Skeletal muscle tissue (tissue), 4 donors: ENCODE data around the gene MYO6. TPM values are rescaled to one million over a fixed set of nuclear protein-coding genes. Genes with fewer than 3 reads are reported as not detected.

Source experiments
- H3K27ac ChIP-seq: one replicate; pipeline ENCODE4 v1.7.0; 2013; ENCODE audit warnings: mild to moderate bottlenecking, low read depth, low read length, inconsistent platforms
- H3K27me3 ChIP-seq, 3 donors: one replicate each; pipeline ENCODE4 v1.7.0; 2013; ENCODE audit warnings: low read length in 3 of 3; ENCODE audit not compliant: control insufficient read depth in 3 of 3, insufficient read depth in 3 of 3
- H3K36me3 ChIP-seq, 3 donors: one replicate each; pipeline ENCODE4 v1.7.0; 2013; ENCODE audit warnings: low read length in 3 of 3; ENCODE audit not compliant: control insufficient read depth in 3 of 3, insufficient read depth in 3 of 3
- H3K4me1 ChIP-seq, 3 donors: one replicate each; pipeline ENCODE4 v1.7.0; 2013; ENCODE audit warnings: low read length in 3 of 3, mild to moderate bottlenecking in 3 of 3; ENCODE audit not compliant: control insufficient read depth in 3 of 3, insufficient read depth in 3 of 3
- H3K4me3 ChIP-seq, 3 donors: one replicate each; pipeline ENCODE4 v1.7.0; 2013; ENCODE audit warnings: low read length in 3 of 3
- H3K9ac ChIP-seq, 3 donors: one replicate each; pipeline ENCODE4 v1.7.0; 2013; ENCODE audit warnings: low read length in 3 of 3, mild to moderate bottlenecking in 3 of 3, moderate library complexity in 2 of 3, low read depth in 1 of 3
- H3K9me3 ChIP-seq, 3 donors: one replicate each; pipeline ENCODE4 v1.7.0; 2013; ENCODE audit warnings: low read length in 3 of 3; ENCODE audit not compliant: control insufficient read depth in 3 of 3
- total RNA-seq: library from RNA; depleted of rRNA; stranded (reverse); fragments of >200 nt; gene quantifications from one replicate; pipeline ENCODE4 v1.2.3, GENCODE V29; 2014
- donor health status: Osteomylitis.

MYO6 gene
- total RNA-seq, 1 donor from 2014 or later = 3.7 TPM

GRCh38 chr6:75818098-75818855, 69.2 kb downstream of the MYO6 start:
- H3K9ac ChIP-seq = no peak overlapping the region
- no peak overlapping the region for H3K4me3 ChIP-seq
- H3K9me3 ChIP-seq = no peaks in the 10 kb centered on the region
- H3K36me3 ChIP-seq = no peaks in the 10 kb centered on the region
- H3K27me3 ChIP-seq = no peaks in the 10 kb centered on the region
- no peaks in the 10 kb centered on the region for H3K4me1 ChIP-seq
- no peak overlapping the region for H3K27ac ChIP-seq

DNA sequence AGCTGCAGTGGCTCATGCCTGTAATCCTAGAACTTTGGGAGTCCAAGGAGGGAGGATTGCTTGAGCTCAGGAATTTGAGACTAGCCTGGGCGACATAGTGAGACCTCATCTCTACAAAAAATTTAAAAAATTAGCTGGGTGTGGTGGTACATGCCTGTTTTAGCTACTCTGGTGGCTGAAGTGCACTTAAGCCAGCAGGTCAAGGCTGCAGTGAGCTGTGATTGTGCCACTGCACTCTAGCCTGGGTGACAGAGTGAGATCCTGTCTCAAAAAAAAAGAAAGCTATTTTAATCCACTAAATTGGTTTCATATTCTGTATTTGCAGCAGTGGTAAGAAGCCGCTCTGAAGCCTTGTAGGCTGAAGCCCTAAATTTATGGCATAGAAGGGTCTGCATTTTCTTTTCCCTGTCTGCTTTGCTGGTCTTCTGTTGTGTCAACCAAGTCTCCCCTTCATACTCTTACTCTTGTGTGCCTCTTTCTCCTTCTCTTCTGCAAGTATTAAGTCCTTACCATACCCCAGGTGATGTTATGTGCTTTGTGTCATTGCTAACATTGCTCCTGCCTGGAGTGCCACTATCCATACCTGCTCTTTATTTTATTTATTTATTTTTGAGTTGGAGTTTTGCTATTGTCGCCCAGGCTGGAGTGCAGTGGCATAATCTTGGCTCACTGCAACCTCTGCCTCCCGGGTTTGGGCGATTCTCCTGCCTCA, 70.9 kb downstream of the MYO6 start:
- no peak overlapping the region for H3K27ac ChIP-seq
- no peaks in the 10 kb centered on the region for H3K9me3 ChIP-seq
- H3K4me3 ChIP-seq = no peak overlapping the region
- H3K4me1 ChIP-seq = no peaks in the 10 kb centered on the region
- H3K9ac ChIP-seq = no peak overlapping the region
- no peaks in the 10 kb centered on the region for H3K27me3 ChIP-seq
- H3K36me3 ChIP-seq = no peaks in the 10 kb centered on the region

DNA sequence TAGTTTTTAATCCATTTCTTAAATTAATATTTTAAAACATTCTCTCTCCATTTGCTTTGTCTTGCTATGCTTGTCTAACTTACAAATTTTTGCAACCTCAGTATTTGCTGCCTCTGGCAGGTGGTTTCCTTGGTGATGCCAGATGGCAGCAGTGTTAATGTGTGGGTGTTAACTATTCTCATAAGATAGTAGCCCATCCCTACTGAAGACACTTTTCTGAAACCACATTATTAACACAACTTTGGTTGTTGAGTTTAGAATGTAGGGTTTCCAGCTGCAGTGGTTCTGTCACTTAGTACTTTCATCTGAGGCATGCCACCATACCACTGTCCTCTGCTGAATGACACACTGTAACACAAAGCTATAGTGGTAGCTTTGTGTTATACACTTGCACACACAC, 75.1 kb downstream of the MYO6 start:
- H3K36me3 ChIP-seq = no peaks in the 10 kb centered on the region
- H3K4me1 ChIP-seq = no peaks in the 10 kb centered on the region
- no peaks in the 10 kb centered on the region for H3K27me3 ChIP-seq
- no peak overlapping the region for H3K9ac ChIP-seq
- H3K9me3 ChIP-seq = no peaks in the 10 kb centered on the region
- no peak overlapping the region for H3K4me3 ChIP-seq
- no peak overlapping the region for H3K27ac ChIP-seq

DNA sequence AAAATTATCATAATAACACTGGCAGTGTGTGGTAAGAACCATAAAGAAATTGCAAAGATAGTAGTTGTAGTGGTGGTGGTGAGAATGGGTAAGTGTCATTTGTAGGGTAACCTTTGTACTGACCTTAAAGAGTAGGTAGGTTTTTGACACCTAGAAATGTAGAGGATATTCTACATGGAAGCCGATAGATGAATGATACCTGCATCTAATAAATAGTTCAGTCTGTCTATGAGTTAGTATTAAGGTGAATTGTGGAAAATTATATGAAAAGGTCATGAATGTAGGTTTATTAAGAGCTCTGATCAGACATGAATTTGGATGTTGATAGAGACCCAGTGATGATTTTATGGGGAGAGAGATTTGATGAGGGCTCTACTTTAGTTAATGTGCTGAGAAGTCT, 78.1 kb downstream of the MYO6 start:
- H3K36me3 ChIP-seq = peaks cover 0 to 6% (median 0%) of the 10 kb centered on the region in 3 donors
- H3K4me1 ChIP-seq = no peaks in the 10 kb centered on the region
- no peaks in the 10 kb centered on the region for H3K9me3 ChIP-seq

DNA sequence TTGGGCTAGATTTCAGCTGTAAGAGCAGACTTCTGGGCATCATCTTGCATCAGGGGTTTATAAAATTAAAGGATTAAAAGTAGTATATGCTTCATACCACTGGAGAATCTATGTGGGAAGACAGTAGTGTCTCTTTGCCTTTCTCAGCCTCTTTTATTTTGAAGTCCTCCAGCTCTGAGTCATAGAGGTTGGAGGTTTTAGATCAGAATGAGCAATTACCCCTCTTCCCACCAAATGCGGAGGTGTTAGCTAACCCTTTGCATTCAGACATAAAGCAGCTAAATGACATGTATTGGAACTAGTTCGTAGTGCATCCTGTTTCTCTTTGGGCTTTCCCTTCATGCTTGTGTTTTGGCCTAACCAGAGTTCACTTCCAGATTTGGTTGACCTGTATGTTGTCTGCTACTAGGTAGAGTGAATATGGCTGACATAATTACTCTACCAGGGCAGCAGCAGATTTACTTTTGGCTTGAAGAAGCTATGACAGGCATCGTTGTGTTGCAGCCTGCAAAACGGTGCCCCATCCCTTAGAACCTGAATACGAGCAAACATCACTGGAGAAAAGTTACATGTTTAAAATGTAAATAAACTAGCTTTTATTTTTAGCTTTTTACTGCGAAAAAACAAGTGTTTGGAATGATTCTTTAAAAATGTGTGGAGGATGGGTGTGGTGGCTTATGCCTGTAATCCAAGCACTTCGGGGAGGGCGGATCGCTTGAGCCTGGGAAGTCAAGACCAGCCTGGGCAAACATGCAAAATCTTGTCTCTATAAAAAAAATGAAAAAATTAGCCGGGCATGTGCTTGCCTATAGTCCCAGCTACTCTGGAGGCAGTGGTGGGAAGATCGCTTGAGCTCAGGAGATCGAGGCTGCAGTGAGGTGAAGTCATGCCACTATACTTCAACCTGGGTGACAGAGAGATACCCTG, 82.2 kb downstream of the MYO6 start:
- no peak overlapping the region for H3K27ac ChIP-seq
- no peak overlapping the region for H3K9ac ChIP-seq
- no peaks in the 10 kb centered on the region for H3K4me1 ChIP-seq
- no peak overlapping the region for H3K4me3 ChIP-seq
- peaks cover 2 to 6% (median 2%) of the 10 kb centered on the region in 3 donors for H3K36me3 ChIP-seq
- H3K27me3 ChIP-seq = no peaks in the 10 kb centered on the region
- H3K9me3 ChIP-seq = no peaks in the 10 kb centered on the region

More for the DNA sequence above, 78.1 kb downstream of the MYO6 start:
- Histone ChIP-seq H3K27me3 (no peaks in the 10 kb centered on the region), H3K4me3 (no peak overlapping the region), H3K27ac (no peak overlapping the region), H3K9ac (no peak overlapping the region)

DNA sequence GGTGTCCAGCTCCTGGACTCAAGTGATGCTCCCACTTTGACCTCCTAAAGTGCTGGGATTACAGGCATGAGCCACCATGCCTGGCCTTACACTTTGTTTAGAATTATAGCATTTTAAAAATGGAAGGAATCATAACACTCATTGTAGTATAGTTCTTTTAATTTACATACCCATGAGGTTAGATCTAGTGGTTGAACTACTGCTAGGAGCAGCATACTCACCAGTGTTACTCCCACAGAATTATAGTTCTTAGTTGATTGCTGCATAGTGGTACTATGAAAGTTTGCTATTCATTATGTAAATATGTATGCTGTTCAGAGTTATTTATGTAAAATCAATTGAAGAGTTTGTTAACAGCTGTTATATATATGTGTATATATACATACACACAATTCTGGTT, 85.4 kb downstream of the MYO6 start:
- H3K36me3 ChIP-seq = peaks cover 2 to 6% (median 2%) of the 10 kb centered on the region in 3 donors

GRCh38 chr6:75842191-75842590, 93.2 kb downstream of the MYO6 start:
- H3K4me3 ChIP-seq = no peak overlapping the region
- H3K9ac ChIP-seq = no peak overlapping the region
- H3K27ac ChIP-seq = no peak overlapping the region
- no peaks in the 10 kb centered on the region for H3K9me3 ChIP-seq
- H3K4me1 ChIP-seq = no peaks in the 10 kb centered on the region
- H3K27me3 ChIP-seq = no peaks in the 10 kb centered on the region
- H3K36me3 ChIP-seq = peaks cover 0 to 5% (median 0%) of the 10 kb centered on the region in 3 donors

More for the DNA sequence above, 85.4 kb downstream of the MYO6 start:
- no peaks in the 10 kb centered on the region for H3K4me1 ChIP-seq
- H3K9me3 ChIP-seq = no peaks in the 10 kb centered on the region
- H3K9ac ChIP-seq = no peak overlapping the region
- no peak overlapping the region for H3K4me3 ChIP-seq
- H3K27ac ChIP-seq = no peak overlapping the region
- H3K27me3 ChIP-seq = no peaks in the 10 kb centered on the region

DNA sequence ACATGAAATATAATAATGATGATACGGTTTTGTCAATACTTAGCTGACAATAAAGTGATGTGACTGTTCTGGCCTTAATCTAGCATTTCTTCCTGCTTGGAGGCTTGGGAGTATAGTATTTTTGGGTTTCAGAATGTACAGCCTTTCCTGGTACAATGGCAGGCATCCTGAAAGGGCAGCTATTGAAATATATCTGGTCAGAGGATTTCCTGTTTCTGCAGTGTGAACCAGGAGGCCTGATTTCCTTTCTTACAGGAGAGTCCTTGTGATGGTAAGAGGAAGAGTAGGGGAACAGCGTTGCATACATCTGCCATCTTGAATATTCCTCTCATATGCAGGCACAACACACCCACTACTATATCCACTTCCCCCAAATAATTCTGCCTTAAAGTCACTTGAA, 93.7 kb downstream of the MYO6 start:
- Histone ChIP-seq H3K9ac (no peak overlapping the region), H3K36me3 (peaks cover 0 to 5% (median 0%) of the 10 kb centered on the region in 3 donors), H3K4me1 (no peaks in the 10 kb centered on the region), H3K27me3 (no peaks in the 10 kb centered on the region), H3K4me3 (no peak overlapping the region), H3K27ac (no peak overlapping the region), H3K9me3 (no peaks in the 10 kb centered on the region)

- Histone ChIP-seq H3K36me3 (peaks cover 0 to 5% (median 0%) of the 10 kb centered on the region in 3 donors), H3K4me1 (no peaks in the 10 kb centered on the region), H3K9ac (no peak overlapping the region), H3K9me3 (no peaks in the 10 kb centered on the region), H3K27ac (no peak overlapping the region), H3K27me3 (no peaks in the 10 kb centered on the region), H3K4me3 (no peak overlapping the region)
Measured at GRCh38 chr6:75843396-75843795, 94.4 kb downstream of the MYO6 start.
